NCI-H82 treated with DMSO at 0.1 percent for 48 hours (cell line): Measurements from ENCODE around the gene LAMA5.

Experiments used
- DNase-seq: peaks from one replicate; lab custom pipeline; 2025; ENCODE audit not compliant: unreplicated experiment; lab: John Stamatoyannopoulos, UW

LAMA5 gene

GRCh38 chr20:62359491-62360121 is 7.5 kb downstream of the LAMA5 start:
- DNase-seq, result no peak

- DNase-seq, result no peak
These were observed 8.0 kb downstream of the LAMA5 start for GRCh38 chr20:62359043-62359490.

DNA sequence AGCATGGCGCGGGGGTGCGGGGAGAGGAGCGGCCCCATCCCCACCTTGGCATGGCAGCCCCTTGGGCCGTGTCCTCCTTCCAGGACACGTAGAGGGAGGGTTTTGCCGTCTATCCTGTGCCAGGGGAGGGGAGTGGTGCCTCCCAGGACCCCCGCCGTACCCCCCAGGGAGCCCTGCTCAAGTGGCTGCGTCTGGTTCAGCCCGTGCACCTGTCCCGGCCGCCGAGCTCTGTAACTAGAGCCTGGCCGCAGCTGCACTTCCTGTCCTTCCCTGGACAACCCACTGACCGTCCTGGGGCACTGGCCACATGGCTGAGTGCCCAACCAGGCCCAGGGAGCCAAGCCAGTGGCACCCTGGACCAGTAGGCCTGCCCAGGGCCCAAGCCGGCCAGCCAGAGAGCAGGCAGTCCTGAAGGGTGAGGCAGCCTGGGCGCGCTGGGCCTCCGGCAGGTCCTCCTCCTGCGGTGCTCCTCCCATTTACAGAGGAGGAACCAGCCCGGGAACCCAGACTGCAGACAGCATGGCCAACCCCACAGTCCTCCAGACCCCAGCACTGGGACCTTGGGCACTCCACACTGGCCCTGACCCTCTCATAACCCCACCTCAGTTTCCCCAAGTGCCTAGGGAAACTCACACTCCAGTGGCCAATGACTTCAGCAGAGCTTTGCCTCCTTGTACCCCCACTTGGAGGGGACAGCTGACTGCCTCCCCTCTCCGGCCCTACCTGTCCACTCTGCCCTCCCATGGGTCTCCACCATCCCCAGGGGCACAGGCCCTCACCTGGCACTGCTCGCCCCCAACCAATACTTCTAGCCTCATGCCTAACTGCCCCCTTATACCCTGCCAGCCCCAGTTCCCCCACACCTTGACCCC is 8.7 kb downstream of the LAMA5 start:
- DNase-seq, result no peak

GRCh38 chr20:62357681-62358080 is 9.4 kb downstream of the LAMA5 start:
- DNase-seq, result no peak

- DNase-seq, result no peak
These were observed 9.9 kb downstream of the LAMA5 start for GRCh38 chr20:62357187-62357667.

GRCh38 chr20:62356589-62357186 is 10.4 kb downstream of the LAMA5 start:
- DNase-seq, result no peak

DNA sequence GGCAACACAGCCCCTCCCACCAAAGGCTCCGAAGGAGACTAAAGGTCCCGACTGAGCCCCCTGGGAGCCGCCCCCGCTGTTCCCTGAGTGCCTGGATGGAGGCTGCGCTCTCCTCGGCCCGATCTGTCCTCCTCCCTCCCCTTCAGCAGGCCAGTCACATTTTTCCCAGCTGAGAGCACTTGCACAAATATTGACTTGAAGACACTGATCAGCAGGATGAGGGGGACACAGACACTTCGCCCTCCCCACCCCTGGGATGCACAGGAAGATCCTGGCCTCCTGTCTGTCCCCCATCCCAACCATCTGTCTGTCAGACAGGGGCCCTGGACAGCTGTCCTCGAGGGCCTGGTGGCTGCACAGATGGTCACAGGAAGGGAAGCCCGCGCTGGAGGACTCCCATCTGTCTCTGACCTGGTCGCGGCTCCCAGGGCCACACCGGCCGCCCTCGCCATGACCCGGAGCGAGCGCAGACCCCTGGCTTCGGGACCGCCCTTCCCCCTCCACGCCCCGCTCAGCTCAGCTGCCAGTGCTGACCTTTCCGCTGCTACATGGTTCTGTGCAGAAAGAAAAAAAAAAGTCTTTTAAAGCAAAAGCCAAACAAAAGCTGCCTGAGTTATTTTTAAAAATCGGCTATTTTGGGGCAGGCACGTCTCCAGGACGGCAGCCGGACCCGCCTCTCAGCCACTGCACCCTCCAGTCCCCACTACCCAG is 11.1 kb downstream of the LAMA5 start:
- DNase-seq, result peak; percentile 45

DNA sequence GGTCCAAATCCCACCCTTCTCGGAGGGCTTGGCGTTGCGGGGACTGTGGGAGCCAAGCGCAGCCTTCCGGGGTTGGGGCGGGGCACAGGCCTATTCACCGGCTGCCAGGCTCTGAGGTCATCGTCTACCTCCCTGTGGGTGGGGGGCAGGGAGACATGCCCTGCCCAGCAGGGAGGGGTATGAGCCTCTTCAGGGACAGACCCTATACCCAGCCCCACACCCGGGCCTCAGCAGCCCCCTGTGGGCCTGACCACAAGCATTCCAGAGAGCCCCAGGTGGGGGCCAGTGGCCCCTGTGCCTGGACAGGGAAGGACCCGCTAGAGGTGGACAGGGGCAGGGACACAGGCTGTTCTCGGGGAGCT is 11.6 kb downstream of the LAMA5 start:
- no peak for DNase-seq

DNA sequence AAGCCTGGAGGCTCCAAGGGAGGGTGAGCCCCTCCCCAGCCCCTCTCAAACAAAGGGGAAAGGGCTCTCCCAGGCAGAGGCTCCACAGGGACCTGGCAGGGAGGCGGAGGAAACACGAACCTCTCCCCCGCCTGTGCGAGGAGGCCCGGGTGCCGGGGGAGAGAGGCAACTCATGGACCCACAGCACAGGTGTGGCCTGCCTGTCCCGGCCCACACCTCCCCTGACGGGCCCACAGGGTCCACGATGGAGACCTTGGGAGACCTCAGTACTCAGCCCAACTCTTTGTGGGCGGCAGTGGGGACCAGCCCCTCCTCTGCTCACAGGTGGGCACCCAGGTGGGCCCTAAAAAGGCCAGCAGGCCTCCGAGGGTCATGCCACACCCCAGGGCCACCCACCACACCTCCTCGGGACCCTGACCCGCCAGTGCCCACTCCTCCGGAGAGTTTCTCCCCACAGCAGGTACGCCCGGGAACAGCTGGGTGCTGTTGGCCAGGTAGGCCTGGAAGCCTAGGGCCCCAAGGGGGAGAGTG is 12.2 kb downstream of the LAMA5 start:
- DNase-seq, result no peak

DNA sequence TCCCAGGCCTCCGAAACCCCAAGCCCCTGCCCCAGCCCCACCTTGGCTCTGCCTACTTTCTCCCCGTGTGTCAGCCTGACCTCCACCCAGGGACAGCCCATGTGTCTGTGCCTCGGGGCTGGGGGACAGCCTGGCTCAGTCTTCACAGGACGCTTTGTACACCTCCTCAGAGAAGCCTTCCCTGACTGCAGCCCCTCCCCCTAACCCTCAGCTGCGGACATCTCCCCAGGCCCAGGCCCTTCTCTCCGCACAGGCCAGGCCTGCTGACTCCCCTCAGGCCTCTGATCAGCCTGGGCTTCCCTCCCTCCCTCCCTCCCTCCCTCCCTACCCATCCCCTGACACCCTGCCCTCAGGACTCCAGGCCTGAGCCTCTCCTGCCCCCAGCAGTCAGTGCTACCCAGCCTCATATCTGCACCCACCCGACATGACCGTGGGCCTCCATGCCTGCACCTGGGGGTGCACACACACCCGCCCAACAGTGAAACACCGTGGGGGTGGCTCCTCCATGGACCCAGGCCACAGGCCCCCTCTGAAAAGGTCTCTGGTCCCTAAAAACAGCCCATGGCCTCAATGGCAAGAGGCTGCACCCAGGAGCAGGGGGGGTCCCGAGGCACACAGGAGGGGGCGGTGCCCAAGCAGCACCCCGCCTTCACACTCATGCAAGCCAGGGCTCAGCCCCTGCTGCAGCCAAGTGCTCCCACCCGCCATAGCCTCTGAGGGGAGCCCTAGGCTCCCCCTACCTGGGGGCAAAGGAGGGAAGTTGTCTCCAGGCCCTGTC is 12.9 kb downstream of the LAMA5 start:
- DNase-seq, result no peak

DNA sequence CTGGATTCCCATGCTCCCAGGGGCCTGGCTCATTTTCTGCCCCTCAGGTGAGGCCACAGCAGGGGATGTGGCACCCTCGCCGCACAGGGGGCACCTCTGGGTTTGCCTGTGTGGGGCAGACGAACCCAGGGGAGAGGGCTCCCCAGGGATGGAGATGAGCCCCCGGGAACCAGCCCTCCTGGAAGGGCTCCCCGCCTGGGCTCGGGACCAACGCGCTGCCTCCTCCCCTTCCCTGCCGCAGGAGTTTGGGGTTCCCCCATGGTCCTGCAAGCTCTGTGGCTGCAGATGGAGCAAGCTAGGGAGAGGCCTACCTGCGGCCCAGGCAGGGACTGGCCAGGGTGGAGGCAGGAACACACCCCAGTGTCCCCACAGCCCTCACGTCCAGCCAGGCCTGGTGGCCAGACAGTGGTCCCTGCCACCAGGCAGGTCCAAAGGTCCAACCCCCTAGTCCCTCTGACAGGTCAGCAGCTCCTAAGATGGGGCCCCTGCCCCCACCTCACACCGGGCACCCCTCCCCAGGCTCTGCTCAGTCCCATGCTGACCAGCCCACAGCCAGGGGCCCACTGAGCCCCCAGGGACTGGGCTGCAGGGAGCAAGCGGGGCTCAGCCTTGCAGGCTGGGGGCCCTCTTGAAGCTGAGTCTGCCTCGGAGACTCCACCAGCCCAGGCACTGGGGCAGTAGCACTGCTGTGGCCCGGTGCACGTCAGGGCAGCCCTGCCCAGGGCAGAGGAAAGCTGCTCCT is 13.7 kb downstream of the LAMA5 start:
- no peak for DNase-seq

DNA sequence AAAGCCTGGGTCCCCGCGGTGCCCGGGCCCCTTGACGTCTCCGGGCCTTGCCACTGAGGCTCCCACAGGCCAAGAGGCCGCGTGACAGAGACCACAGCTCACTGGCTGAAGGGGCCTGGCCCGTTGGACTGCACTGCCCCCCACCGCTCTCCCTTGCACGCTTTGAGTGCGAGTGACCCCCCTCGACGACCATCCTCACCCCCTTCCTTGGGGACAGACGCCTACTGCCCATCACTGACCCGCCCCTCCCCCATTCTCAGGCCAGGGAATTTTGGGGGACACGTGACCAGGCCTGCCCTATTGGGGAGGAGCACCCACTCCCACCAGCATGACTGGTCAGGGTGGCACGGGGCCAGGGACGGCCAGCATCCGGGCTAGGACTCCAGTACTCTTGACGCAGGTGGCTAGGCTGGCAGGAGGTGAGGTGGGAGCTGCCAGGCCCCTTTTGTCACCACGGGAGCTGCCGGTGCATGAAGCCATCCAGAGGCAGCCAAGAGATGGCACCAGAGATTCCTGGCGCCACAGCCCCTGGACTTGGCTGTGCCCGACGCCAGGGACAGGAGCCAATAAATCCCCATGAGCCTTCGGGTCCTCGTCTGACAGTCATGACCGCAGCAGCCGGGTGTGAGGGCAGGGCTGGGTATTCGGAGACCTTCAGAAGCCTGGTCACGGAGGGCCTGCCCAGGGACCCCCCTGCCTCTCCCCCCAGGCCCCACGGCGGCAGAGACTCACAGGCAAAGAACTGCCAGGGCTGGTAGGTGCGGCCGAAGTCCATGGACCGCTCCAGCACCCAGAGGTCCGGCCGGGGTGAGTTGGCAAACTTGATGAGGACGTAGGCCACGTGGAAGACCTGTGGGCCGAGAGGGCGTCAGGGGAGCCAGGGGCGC is 14.5 kb downstream of the LAMA5 start:
- no peak for DNase-seq

- no peak for DNase-seq
These were observed 15.4 kb downstream of the LAMA5 start for GRCh38 chr20:62351469-62352401.

- DNase-seq, result no peak
These were observed 16.3 kb downstream of the LAMA5 start for GRCh38 chr20:62350629-62351422.

DNA sequence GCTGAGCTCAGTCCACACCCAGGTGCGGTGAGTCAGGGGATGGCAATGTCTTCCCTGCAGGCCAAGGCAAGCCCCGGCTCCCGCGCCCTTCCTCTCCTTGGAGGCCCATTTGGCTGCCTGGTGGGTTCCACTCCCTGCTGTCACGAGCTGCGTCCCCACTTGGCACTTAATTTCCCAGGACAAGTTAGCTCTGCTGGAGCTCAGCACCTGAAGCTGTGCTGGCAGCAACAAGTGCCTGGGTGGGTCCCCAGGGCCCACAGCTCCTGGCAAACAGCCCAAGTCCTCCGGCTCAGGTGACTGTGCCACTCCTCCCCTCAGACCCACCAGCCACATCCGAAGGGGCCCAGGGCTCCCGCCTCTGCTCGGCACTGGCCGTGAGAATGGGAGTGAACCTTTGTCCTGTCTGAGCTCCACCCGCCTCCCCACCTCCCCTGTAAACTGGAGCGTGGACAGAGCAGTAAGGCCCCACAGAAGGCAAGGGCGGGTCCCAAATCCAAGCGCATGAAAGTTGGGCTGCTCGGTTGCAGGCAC is 16.9 kb downstream of the LAMA5 start:
- no peak for DNase-seq

- no peak for DNase-seq
These were observed 17.5 kb downstream of the LAMA5 start for GRCh38 chr20:62349556-62350097.
